Measurements from ENCODE around the gene NEUROD1.

DNA sequence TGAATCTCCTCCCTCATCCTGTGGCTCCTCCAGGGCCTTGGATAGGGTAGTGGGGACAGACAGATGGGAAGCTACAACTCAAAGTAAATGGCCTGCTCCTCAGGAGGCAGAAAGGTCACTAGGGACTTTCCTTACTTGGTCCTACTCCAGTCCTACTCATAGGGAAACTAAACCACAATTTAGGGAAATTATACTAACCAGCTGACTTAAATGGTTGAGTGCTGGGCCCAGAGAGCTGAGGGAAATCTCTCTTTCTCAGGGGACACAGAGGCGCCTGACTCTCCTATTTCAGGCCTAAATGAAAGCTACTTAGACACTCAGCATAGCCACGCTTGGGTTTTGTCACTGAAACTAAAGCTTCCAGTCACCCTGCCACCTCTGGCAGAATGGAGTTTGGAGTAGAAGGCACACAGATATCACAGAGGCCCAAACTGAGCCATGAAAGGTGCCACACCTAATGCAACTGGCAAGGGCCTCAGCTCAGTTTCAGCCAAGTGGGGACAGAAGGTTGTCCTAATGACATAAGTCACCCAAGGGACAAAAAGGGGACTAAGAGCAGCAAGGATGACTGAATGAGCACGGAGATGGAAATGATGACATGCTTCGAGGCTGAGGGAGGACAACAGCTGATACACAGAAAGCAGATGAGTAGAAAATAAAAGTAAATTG lies 47.5 kb downstream of the NEUROD1 start:
- TF ChIP-seq, protein P1, sequence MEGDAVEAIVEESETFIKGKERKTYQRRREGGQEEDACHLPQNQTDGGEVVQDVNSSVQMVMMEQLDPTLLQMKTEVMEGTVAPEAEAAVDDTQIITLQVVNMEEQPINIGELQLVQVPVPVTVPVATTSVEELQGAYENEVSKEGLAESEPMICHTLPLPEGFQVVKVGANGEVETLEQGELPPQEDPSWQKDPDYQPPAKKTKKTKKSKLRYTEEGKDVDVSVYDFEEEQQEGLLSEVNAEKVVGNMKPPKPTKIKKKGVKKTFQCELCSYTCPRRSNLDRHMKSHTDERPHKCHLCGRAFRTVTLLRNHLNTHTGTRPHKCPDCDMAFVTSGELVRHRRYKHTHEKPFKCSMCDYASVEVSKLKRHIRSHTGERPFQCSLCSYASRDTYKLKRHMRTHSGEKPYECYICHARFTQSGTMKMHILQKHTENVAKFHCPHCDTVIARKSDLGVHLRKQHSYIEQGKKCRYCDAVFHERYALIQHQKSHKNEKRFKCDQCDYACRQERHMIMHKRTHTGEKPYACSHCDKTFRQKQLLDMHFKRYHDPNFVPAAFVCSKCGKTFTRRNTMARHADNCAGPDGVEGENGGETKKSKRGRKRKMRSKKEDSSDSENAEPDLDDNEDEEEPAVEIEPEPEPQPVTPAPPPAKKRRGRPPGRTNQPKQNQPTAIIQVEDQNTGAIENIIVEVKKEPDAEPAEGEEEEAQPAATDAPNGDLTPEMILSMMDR (IDR thresholded peaks at IDR 0.05; ENCODE audit: borderline replicate concordance, extremely low read depth, low read length, poor library complexity, severe bottlenecking), result no peak
- TF ChIP-seq EZH2 (IDR thresholded peaks at IDR 0.05; ENCODE audit: borderline replicate concordance, low read depth, low read length, severe bottlenecking), result no peak

All from DND-41 (cell line).